ENCODE measurements around the gene GBF1. TPM values are rescaled to one million over a fixed set of nuclear protein-coding genes. Genes with fewer than 3 reads are reported as not detected.

Gene GBF1
- total RNA-seq, 1 experiment from 2014 or later: 23.7 TPM

GRCh38 chr10:102396317-102396650 lies 151.0 kb downstream of the GBF1 start:
- Histone ChIP-seq H2BK20ac (ENCODE audit: low read depth, low read length, poor library complexity, severe bottlenecking) (no peak overlapping the region), H3K9ac (ENCODE audit: extremely low read depth, insufficient read length, low read length) (no peak overlapping the region), H3K56ac (ENCODE audit: insufficient read length, low read depth, low read length) (no peak overlapping the region), H3K23me2 (ENCODE audit: insufficient read length, low read depth, low read length, poor library complexity, severe bottlenecking) (peaks cover 17% of the 10 kb centered on the region), H3K9me3 (ENCODE audit: control insufficient read depth, low read depth, low read length) (no peaks in the 10 kb centered on the region), H3K4me1 (ENCODE audit: insufficient read depth, low read length) (no peaks in the 10 kb centered on the region), H4K5ac (ENCODE audit: insufficient read length, low read depth, low read length) (no peak overlapping the region), H3K79me1 (ENCODE audit: insufficient read depth, low read depth, low read length, poor library complexity, severe bottlenecking) (no peaks in the 10 kb centered on the region), H2AK5ac (ENCODE audit: insufficient read length, low read length) (no peak overlapping the region), H3T11ph (ENCODE audit: low read length) (no peak overlapping the region), H3K23ac (ENCODE audit: insufficient read length, low read depth, low read length) (no peak overlapping the region), H4K91ac (ENCODE audit: insufficient read length, low read depth, low read length) (no peak overlapping the region), H4K8ac (replicated peaks; ENCODE audit: insufficient read length, low read depth, low read length) (no peak overlapping the region), H2AFZ (ENCODE audit: low read length) (no peak overlapping the region), H3K27ac (ENCODE audit: insufficient read length, low read depth, low read length) (no peak overlapping the region), H3K14ac (ENCODE audit: insufficient read depth, low read length) (no peak overlapping the region), H2BK120ac (ENCODE audit: low read depth, low read length, poor library complexity, severe bottlenecking) (no peak overlapping the region), H2BK5ac (ENCODE audit: insufficient read length, low read length) (no peak overlapping the region), H3K79me2 (ENCODE audit: insufficient read depth, low read length) (no peaks in the 10 kb centered on the region), H2BK15ac (ENCODE audit: low read depth, low read length) (no peak overlapping the region), H3K27me3 (ENCODE audit: insufficient read depth, low read length) (peaks cover 11% of the 10 kb centered on the region; the same call in 1 of the 2 replicates), H2BK12ac (ENCODE audit: insufficient read length, low read depth, low read length) (no peak overlapping the region), H4K20me1 (ENCODE audit: control insufficient read depth, insufficient read depth, insufficient read length) (peaks cover 4% of the 10 kb centered on the region), H3K4me2 (ENCODE audit: insufficient read depth, insufficient read length, low read length) (peak overlapping the region; percentile 69), H3K4ac (ENCODE audit: low read depth, low read length) (no peak overlapping the region), H3K18ac (ENCODE audit: insufficient read length, low read depth, low read length) (no peak overlapping the region)
- Mint-ChIP-seq H3K27ac (peak overlapping the region in 2 of 3 experiments; percentile 62 to 70; a peak in 2 of 7 replicates), H3K27me3 (ENCODE audit: low read depth) (peaks cover 60% of the 10 kb centered on the region), H3K9me3 (no peaks in the 10 kb centered on the region), H3K4me1 (peaks cover 30 to 45% of the 10 kb centered on the region in 2 experiments), H3K4me3 (peak overlapping the region; percentile 73 to 79), H3K36me3 (ENCODE audit: insufficient read depth in 1 of 3, low read depth in 3 of 3) (peaks cover 0 to 22% (median 18%) of the 10 kb centered on the region in 3 experiments; a peak in 6 of 7 replicates)
- TF ChIP-seq CTCF (conservative IDR thresholded peaks at IDR 0.05): no peak
- WGBS (ENCODE audit: extremely low coverage, insufficient read length, low lambda C conversion rate): no CpG with 5 or more reads among the region's 4 CpGs
- DNase-seq: no peak
